NCI-H128 (cell line): ENCODE measurements around the gene FGD5.

ENCODE experiments used
- DNase-seq: peaks from one replicate; lab custom pipeline; 2025; ENCODE audit not compliant: unreplicated experiment; lab: John Stamatoyannopoulos, UW

The FGD5 gene

GRCh38 chr3:14826069-14826468 lies 7.3 kb downstream of the FGD5 start:
- DNase-seq = no peak

- DNase-seq = no peak
Measured at GRCh38 chr3:14827776-14828175, 9.0 kb downstream of the FGD5 start.

- DNase-seq = no peak
Measured at GRCh38 chr3:14829811-14830210, 11.0 kb downstream of the FGD5 start.

- no peak for DNase-seq
Measured at GRCh38 chr3:14831916-14832450, 13.2 kb downstream of the FGD5 start.

- no peak for DNase-seq
Measured at GRCh38 chr3:14832975-14833722, 14.4 kb downstream of the FGD5 start.

- no peak for DNase-seq
Measured at GRCh38 chr3:14834121-14834520, 15.4 kb downstream of the FGD5 start.

- DNase-seq = no peak
Measured at GRCh38 chr3:14834807-14835466, 16.2 kb downstream of the FGD5 start.

- DNase-seq = no peak
Measured at GRCh38 chr3:14836049-14836468, 17.3 kb downstream of the FGD5 start.

GRCh38 chr3:14837186-14837877 lies 18.6 kb downstream of the FGD5 start:
- DNase-seq = no peak

GRCh38 chr3:14837878-14838258 lies 19.1 kb downstream of the FGD5 start:
- DNase-seq = no peak

- DNase-seq = no peak
Measured at GRCh38 chr3:14839236-14839635, 20.5 kb downstream of the FGD5 start.

- no peak for DNase-seq
Measured at GRCh38 chr3:14841836-14842235, 23.1 kb downstream of the FGD5 start.

GRCh38 chr3:14842277-14842676 lies 23.5 kb downstream of the FGD5 start:
- no peak for DNase-seq

GRCh38 chr3:14843321-14843720 lies 24.6 kb downstream of the FGD5 start:
- no peak for DNase-seq

GRCh38 chr3:14844386-14845170 lies 25.8 kb downstream of the FGD5 start:
- no peak for DNase-seq

GRCh38 chr3:14845180-14845579 lies 26.4 kb downstream of the FGD5 start:
- DNase-seq = no peak

GRCh38 chr3:14845826-14846225 lies 27.1 kb downstream of the FGD5 start:
- no peak for DNase-seq

GRCh38 chr3:14846226-14846880 lies 27.6 kb downstream of the FGD5 start:
- DNase-seq = no peak

- DNase-seq = no peak
Measured at GRCh38 chr3:14847613-14848541, 29.1 kb downstream of the FGD5 start.
